Loucy (cell line): Measurements from ENCODE around the gene MOSPD3.

Experiments used
- EZH2phosphoT487 ChIP-seq: fragments of 200-600 bp; IDR thresholded peaks from 2 replicates; pipeline ENCODE4 v1.6.1; 2018; ENCODE audit warnings: antibody characterized with exemption, mild to moderate bottlenecking, moderate library complexity, borderline replicate concordance
- TF ChIP-seq, protein P1 (sequence below): fragments of 200-600 bp; sonication (generic); conservative IDR thresholded peaks from 2 replicates; pipeline ENCODE4 v1.5.1; 2014; ENCODE audit warnings: mild to moderate bottlenecking, antibody characterized with exemption, low read length

DNA sequence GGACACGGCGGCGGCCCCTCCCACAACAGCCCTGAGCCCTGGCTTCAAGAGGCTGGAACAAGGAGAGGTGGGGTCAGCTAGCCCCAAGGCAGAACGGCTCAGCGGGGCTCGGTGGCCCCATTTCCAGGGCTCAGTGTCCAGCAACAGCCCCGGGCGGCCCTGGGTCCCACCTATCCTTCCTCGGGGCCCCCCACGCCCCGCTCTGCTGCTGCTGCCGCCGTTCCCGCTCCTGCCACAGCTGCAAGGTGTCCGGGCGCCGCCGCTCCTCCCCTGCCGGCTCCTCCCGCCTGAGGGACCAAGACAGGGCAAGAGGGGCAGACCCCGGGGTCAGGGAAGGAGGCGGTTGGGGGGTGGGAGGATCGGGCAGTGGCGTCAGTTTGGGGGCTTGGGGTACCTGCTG lies 35.2 kb upstream of the MOSPD3 start:
- TF ChIP-seq, protein P1, sequence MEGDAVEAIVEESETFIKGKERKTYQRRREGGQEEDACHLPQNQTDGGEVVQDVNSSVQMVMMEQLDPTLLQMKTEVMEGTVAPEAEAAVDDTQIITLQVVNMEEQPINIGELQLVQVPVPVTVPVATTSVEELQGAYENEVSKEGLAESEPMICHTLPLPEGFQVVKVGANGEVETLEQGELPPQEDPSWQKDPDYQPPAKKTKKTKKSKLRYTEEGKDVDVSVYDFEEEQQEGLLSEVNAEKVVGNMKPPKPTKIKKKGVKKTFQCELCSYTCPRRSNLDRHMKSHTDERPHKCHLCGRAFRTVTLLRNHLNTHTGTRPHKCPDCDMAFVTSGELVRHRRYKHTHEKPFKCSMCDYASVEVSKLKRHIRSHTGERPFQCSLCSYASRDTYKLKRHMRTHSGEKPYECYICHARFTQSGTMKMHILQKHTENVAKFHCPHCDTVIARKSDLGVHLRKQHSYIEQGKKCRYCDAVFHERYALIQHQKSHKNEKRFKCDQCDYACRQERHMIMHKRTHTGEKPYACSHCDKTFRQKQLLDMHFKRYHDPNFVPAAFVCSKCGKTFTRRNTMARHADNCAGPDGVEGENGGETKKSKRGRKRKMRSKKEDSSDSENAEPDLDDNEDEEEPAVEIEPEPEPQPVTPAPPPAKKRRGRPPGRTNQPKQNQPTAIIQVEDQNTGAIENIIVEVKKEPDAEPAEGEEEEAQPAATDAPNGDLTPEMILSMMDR = no peak
- TF ChIP-seq EZH2phosphoT487 = no peak
